ENCODE data around the gene NOX1.

DNA sequence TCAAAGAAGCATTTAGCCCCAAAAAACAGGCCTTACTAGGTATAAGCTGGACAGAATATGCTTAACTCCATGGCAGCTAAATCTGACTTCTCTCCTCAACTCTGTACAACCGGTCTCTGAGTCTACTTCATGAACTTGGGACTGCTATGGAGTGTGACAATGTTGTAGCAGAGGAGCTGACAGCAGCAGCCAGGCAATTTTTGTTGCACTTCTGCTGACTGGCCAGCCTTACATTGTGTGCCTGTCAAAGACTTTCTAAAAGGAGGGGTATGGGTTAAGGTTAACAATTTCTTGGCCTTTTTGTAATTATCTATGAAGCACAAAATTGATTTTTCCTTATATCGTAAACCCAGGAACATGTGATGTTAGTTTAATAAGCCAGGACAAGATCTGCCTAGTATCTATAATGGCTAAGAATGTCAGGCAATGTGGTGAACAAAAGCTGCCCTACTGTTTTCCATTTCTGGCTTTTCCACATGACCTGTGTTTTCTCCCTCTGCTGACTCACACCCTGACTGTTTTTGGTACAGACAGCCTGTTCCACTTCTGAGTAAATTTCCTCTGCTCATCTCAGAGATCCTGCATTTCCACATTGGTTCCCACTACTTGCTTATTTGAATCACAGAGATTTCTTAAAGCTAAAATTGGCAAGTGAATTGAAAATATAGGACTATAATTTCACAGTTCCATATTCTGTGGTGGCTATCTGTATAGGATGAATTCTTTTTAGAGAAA is 9.3 kb downstream of the NOX1 start:
- TF ChIP-seq, protein P1, sequence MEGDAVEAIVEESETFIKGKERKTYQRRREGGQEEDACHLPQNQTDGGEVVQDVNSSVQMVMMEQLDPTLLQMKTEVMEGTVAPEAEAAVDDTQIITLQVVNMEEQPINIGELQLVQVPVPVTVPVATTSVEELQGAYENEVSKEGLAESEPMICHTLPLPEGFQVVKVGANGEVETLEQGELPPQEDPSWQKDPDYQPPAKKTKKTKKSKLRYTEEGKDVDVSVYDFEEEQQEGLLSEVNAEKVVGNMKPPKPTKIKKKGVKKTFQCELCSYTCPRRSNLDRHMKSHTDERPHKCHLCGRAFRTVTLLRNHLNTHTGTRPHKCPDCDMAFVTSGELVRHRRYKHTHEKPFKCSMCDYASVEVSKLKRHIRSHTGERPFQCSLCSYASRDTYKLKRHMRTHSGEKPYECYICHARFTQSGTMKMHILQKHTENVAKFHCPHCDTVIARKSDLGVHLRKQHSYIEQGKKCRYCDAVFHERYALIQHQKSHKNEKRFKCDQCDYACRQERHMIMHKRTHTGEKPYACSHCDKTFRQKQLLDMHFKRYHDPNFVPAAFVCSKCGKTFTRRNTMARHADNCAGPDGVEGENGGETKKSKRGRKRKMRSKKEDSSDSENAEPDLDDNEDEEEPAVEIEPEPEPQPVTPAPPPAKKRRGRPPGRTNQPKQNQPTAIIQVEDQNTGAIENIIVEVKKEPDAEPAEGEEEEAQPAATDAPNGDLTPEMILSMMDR (IDR thresholded peaks at IDR 0.05; ENCODE audit: low read depth, low read length) = no peak
- no peak for TF ChIP-seq POLR2A (IDR thresholded peaks at IDR 0.05; ENCODE audit: extremely low read depth, insufficient read length)

Data from NB4 (cell line).